Lower leg skin (tissue), 3 donors: ENCODE measurements around the gene AMDHD1.

Experiments
- CTCF ChIP-seq, 3 donors: fragments of 450-650 bp; IDR thresholded peaks; one replicate each; pipeline ENCODE4 v1.5.1; 2016; ENCODE audit warnings: antibody characterized with exemption in 3 of 3, mild to moderate bottlenecking in 3 of 3, moderate library complexity in 2 of 3
- POLR2A ChIP-seq, 2 donors: fragments of 450-650 bp; IDR thresholded peaks; one replicate each; pipeline ENCODE4 v1.6.1; 2016 to 2017; ENCODE audit warnings: antibody characterized with exemption in 2 of 2, mild to moderate bottlenecking in 1 of 2, moderate library complexity in 1 of 2

- TF ChIP-seq CTCF (IDR thresholded peaks at IDR 0.05) (no peak), POLR2A (IDR thresholded peaks at IDR 0.05) (no peak)
These were observed 1.1 kb downstream of the AMDHD1 start for GRCh38 chr12:95944108-95944704.
